HEK293T (cell line): ENCODE data around the gene BHMT2.

ENCODE experiments used
- CTCF ChIA-PET: fragments of 350-600 bp; formaldehyde crosslinking; extraction: SDS; loops from one replicate; lab custom pipeline; 2021; ENCODE audit warnings: antibody characterized with exemption, inconsistent platforms; lab: Yijun Ruan, JAX
- POLR2A ChIA-PET: fragments of 350-600 bp; formaldehyde crosslinking; extraction: SDS; loops from one replicate; lab custom pipeline; 2020; ENCODE audit warnings: antibody characterized with exemption, inconsistent platforms; lab: Yijun Ruan, JAX
- DNase-seq: peaks from one replicate; pipeline ENCODE4 v3.0.0; 2012; ENCODE audit warnings: mixed read lengths; ENCODE audit errors: extremely low spot score
- ARNT ChIP-seq: fragments of 450-650 bp; IDR thresholded peaks from 2 replicates; pipeline ENCODE4 v1.6.1; 2017; ENCODE audit warnings: mild to moderate bottlenecking
- BHLHE40 ChIP-seq: fragments of 450-650 bp; IDR thresholded peaks from 2 replicates; pipeline ENCODE4 v1.6.1; 2016; ENCODE audit warnings: mild to moderate bottlenecking, moderate library complexity, borderline replicate concordance
- CTBP1 ChIP-seq: fragments of 450-650 bp; IDR thresholded peaks from 2 replicates; pipeline ENCODE4 v1.6.1; 2016; ENCODE audit warnings: borderline replicate concordance
- ELF4 ChIP-seq: fragments of 450-650 bp; IDR thresholded peaks from 2 replicates; pipeline ENCODE4 v1.6.1; 2017; ENCODE audit warnings: antibody characterized with exemption
- FOXA1 ChIP-seq: fragments of 450-650 bp; IDR thresholded peaks from 2 replicates; pipeline ENCODE4 v1.6.1; 2016; ENCODE audit warnings: mild to moderate bottlenecking
- FOXK2 ChIP-seq: fragments of 450-650 bp; IDR thresholded peaks from 2 replicates; pipeline ENCODE4 v1.6.1; 2016; ENCODE audit warnings: mild to moderate bottlenecking
- FOXM1 ChIP-seq: fragments of 450-650 bp; IDR thresholded peaks from 2 replicates; pipeline ENCODE4 v1.6.1; 2017; ENCODE audit warnings: mild to moderate bottlenecking, borderline replicate concordance
- HDGF ChIP-seq: fragments of 450-650 bp; IDR thresholded peaks from 2 replicates; pipeline ENCODE4 v1.6.1; 2017; ENCODE audit warnings: antibody characterized with exemption, borderline replicate concordance
- L3MBTL2 ChIP-seq: fragments of 450-650 bp; conservative IDR thresholded peaks from 2 replicates; pipeline ENCODE4 v1.6.1; 2016; ENCODE audit warnings: mild to moderate bottlenecking
- LEF1 ChIP-seq: fragments of 450-650 bp; IDR thresholded peaks from 2 replicates; pipeline ENCODE4 v1.6.1; 2017; ENCODE audit warnings: mild to moderate bottlenecking, borderline replicate concordance
- NFRKB ChIP-seq: fragments of 450-650 bp; IDR thresholded peaks from 2 replicates; pipeline ENCODE4 v1.6.1; 2016; ENCODE audit warnings: mild to moderate bottlenecking, moderate library complexity
- PKNOX1 ChIP-seq: fragments of 450-650 bp; IDR thresholded peaks from 2 replicates; pipeline ENCODE4 v1.6.1; 2016
- SP1 ChIP-seq: fragments of 450-650 bp; IDR thresholded peaks from 2 replicates; pipeline ENCODE4 v1.6.1; 2017
- SUZ12 ChIP-seq: fragments of 450-650 bp; IDR thresholded peaks from 2 replicates; pipeline ENCODE4 v1.6.1; 2016; ENCODE audit warnings: mild to moderate bottlenecking
- TARDBP ChIP-seq: fragments of 450-650 bp; IDR thresholded peaks from 2 replicates; pipeline ENCODE4 v1.6.1; 2016
- ZNF384 ChIP-seq: fragments of 450-650 bp; IDR thresholded peaks from 2 replicates; pipeline ENCODE4 v1.6.1; 2016

Gene BHMT2

DNA sequence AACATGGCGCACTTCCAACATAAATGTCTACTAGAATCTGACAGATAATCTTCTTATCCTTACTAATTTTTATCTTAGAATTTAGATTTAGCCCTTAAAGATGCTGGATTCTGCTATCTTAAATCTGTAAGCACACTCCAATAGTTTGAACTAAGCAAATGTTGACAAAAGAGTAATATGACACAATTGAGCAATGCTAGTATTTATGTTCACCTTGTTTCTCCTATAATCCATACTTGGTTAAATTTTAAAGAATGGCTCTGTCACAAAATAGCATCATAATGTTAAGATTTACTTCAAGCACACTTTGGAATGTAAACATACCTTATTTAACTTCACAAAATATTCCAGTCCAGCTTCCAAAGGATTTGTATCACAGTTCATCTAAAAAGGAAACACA is 45.6 kb upstream of the BHMT2 start:
- ChIA-PET POLR2A (interaction anchor here (6.0 kb wide), 1 partner anchor 39 kb away, joined by 29 read pairs; the partner anchor contains the start of gene ARSB), CTCF (interaction anchor here (0.5 to 7.6 kb wide), 8 partner anchors 12 to 1059 kb away, joined by 3 to 200 read pairs (median 5); no protein-coding TSS in a partner anchor)
- TF ChIP-seq HDGF (no peak), L3MBTL2 (no peak), ARNT (no peak), ZNF384 (no peak), SUZ12 (no peak), NFRKB (no peak), BHLHE40 (no peak), LEF1 (no peak), FOXK2 (no peak), FOXA1 (no peak), ELF4 (no peak), CTBP1 (no peak), SP1 (no peak), PKNOX1 (no peak), FOXM1 (no peak), TARDBP (no peak)
- no peak for DNase-seq

GRCh38 chr5:79025054-79025472 is 44.5 kb upstream of the BHMT2 start:
- DNase-seq = peak; percentile 73
- POLR2A ChIA-PET = interaction anchor here (0.6 to 1.2 kb wide), 3 partner anchors 41 to 108 kb away, joined by 3 to 6 read pairs (median 5); no protein-coding TSS in a partner anchor

DNA sequence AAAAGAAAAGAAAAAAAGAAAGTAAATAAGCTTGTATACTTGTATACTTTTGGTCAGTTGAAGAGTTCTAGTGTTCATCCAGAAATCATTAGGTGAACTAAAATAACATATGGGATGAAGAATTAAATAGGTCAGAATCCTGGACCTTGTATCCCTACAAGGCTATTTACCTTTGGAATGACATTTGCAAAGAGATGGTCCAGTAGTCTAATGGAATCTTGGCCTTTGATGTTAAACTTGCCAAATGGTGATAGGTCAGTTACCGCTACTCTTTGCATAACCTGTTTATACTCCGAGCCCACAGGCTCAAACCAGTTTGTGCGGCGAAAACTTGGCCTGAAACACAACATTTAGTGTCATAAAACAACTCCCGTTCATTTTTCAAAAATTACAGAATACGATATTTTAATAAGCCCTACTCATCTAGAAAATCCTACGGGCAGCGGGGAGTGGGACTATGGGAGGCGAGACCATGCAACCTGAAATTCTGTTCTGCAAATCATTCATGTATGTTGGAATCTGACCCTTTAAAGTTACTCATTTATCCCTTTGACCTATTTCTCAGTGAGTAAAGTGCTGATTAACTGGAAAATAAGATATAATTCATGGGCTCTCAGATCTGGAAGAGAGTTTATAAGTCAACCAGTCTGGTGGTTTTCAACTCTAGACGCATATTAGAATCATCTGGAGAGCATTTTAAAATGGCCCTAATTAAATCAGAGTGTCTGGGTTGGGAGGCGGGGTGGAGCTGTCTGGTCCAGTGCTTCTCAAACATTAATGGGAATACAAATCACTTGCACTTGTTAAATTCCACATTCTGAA is 38.7 kb upstream of the BHMT2 start:
- TF ChIP-seq TARDBP (no peak), LEF1 (no peak), BHLHE40 (no peak), NFRKB (no peak), CTBP1 (no peak), SP1 (no peak), ARNT (no peak), HDGF (no peak), FOXM1 (no peak), ZNF384 (no peak), FOXA1 (no peak), SUZ12 (no peak), ELF4 (no peak), L3MBTL2 (no peak)
- POLR2A ChIA-PET = no interaction called here
- CTCF ChIA-PET = interaction anchor here (3.1 kb wide), 1 partner anchor 102 kb away, joined by 17 read pairs; no protein-coding TSS in a partner anchor
- no peak for DNase-seq

More at GRCh38 chr5:79025054-79025472, 44.5 kb upstream of the BHMT2 start:
- CTCF ChIA-PET = interaction anchor here (0.6 to 7.6 kb wide), 43 partner anchors 10 to 1058 kb away, joined by 3 to 200 read pairs (median 4); no protein-coding TSS in a partner anchor
- TF ChIP-seq LEF1 = no peak
- TF ChIP-seq ELF4 = no peak
- TF ChIP-seq PKNOX1 = no peak
- peak; percentile 86 for TF ChIP-seq ZNF384
- TF ChIP-seq FOXA1 = no peak

- ChIA-PET CTCF (no interaction called here), POLR2A (no interaction called here)
- DNase-seq = no peak
- TF ChIP-seq BHLHE40 = no peak
- no peak for TF ChIP-seq PKNOX1
- no peak for TF ChIP-seq LEF1
- TF ChIP-seq FOXA1 = no peak
- no peak for TF ChIP-seq FOXM1
- no peak for TF ChIP-seq SUZ12
- TF ChIP-seq SP1 = no peak
- no peak for TF ChIP-seq ARNT
- TF ChIP-seq L3MBTL2 = no peak
These were observed 38.1 kb upstream of the BHMT2 start for GRCh38 chr5:79031485-79031867.

GRCh38 chr5:79032031-79032695 is 37.4 kb upstream of the BHMT2 start:
- CTCF ChIA-PET = no interaction called here

More at GRCh38 chr5:79032031-79032695, 37.4 kb upstream of the BHMT2 start:
- POLR2A ChIA-PET = no interaction called here
- no peak for DNase-seq
- TF ChIP-seq SUZ12 = no peak
- TF ChIP-seq ARNT = no peak
- no peak for TF ChIP-seq LEF1
- TF ChIP-seq TARDBP = no peak
- TF ChIP-seq ZNF384 = no peak
- no peak for TF ChIP-seq HDGF
- no peak for TF ChIP-seq CTBP1
- TF ChIP-seq L3MBTL2 = no peak
- TF ChIP-seq FOXK2 = no peak
- no peak for TF ChIP-seq NFRKB
- no peak for TF ChIP-seq SP1
- no peak for TF ChIP-seq BHLHE40
- TF ChIP-seq FOXM1 = no peak
- no peak for TF ChIP-seq ELF4
- TF ChIP-seq FOXA1 = no peak
